ENCODE data around the gene METTL13. TPM values are rescaled to one million over a fixed set of nuclear protein-coding genes. Genes with fewer than 3 reads are reported as not detected.

The METTL13 gene
- total and polyA plus RNA-seq, 9 of the 15 experiments (the other 6 are each of a cell fraction or from before 2014, with no cell fraction given) = 18.9 to 78.9 (median 54.9) TPM

GRCh38 chr1:171809834-171810233, 28.4 kb downstream of the METTL13 start (continued):
- TF ChIP-seq HOXB6 (CRISPR knock-in tag; IDR thresholded peaks at IDR 0.05; ENCODE audit: borderline replicate concordance) = no peak
- TF ChIP-seq ARHGAP35 (IDR thresholded peaks at IDR 0.05; ENCODE audit: partially characterized antibody) = no peak
- TF ChIP-seq SREBF2 (CRISPR knock-in tag; IDR thresholded peaks at IDR 0.05) = no peak
- TF ChIP-seq HIVEP1 (CRISPR knock-in tag; IDR thresholded peaks at IDR 0.05) = no peak
- TF ChIP-seq ZNF586 (CRISPR knock-in tag; conservative IDR thresholded peaks at IDR 0.05) = no peak
- TF ChIP-seq DDX20 (tag; IDR thresholded peaks at IDR 0.05; ENCODE audit: low read depth) = no peak
- TF ChIP-seq TRIM24 (IDR thresholded peaks at IDR 0.05) = no peak
- TF ChIP-seq RBM15 (IDR thresholded peaks at IDR 0.05; ENCODE audit: insufficient read depth, low read length) = no peak
- TF ChIP-seq ZNF561 (CRISPR knock-in tag; conservative IDR thresholded peaks at IDR 0.05) = no peak
- no peak for TF ChIP-seq ZNF232 (CRISPR knock-in tag; IDR thresholded peaks at IDR 0.05)

DNA sequence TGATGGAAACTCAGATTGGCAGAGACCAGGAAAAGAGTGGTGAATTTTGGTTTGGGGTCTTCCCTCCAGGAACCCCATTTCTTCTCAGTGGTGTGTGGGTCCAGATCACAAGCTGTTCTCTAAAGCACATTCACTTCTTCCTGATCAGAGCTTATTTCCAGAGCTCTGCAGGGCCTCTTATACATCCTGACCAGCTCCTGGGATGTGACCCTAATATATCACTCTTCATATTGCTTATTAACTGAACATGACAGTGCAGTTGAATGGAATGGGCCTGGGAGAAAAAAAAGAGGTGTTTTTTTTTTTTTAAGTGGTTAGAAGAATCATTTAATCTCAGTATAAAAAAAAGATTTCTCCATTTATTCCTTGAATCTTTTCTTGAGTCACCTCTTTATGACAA, 30.2 kb downstream of the METTL13 start:
- no peaks in the 10 kb centered on the region for H3K9me1 ChIP-seq (ENCODE audit: control insufficient read depth, insufficient read depth, low read length)
- POLR2A ChIA-PET = no interaction called here
- H3K27me3 ChIP-seq (ENCODE audit: control insufficient read depth in 2 of 2, insufficient read depth in 2 of 2, low read length in 2 of 2) = no peaks in the 10 kb centered on the region
- H3K4me1 ChIP-seq (replicated peaks in 1 of 2; ENCODE audit: control insufficient read depth in 2 of 2, insufficient read depth in 2 of 2, low read length in 2 of 2) = no peaks in the 10 kb centered on the region
- H4K20me1 ChIP-seq (replicated peaks; ENCODE audit: control insufficient read depth, insufficient read depth, low read length) = no peaks in the 10 kb centered on the region
- no peak overlapping the region for H3K27ac ChIP-seq (ENCODE audit: extremely low read depth, low read depth, low read length)
- H3K9me3 ChIP-seq (replicated peaks; ENCODE audit: control insufficient read depth, insufficient read depth, low read depth, low read length) = no peaks in the 10 kb centered on the region
- no peak for FAIRE-seq
- ATAC-seq = no peak
- no TSS peak for BruUV-seq (replicated peaks)
- no peaks in the 10 kb centered on the region for H3K36me3 ChIP-seq (ENCODE audit: control insufficient read depth, insufficient read depth, low read length)
- CTCF ChIA-PET (ENCODE audit: low intra/inter-chr PET ratio) = no interaction called here
- DNase-seq (ENCODE audit: extremely low read depth in 1 of 4, low spot score in 3 of 4) = no peak
- no peak overlapping the region for H3K4me2 ChIP-seq (ENCODE audit: insufficient read depth, low read length)
- intact Hi-C loops (cut with micrococcal nuclease) (no loop called here), in situ Hi-C loops (cut with MboI) (no loop called here)
- H3K4me3 ChIP-seq = no peak overlapping the region
- H2AFZ ChIP-seq (ENCODE audit: low read depth, low read length) = no peak overlapping the region
- no peaks in the 10 kb centered on the region for H3K79me2 ChIP-seq (ENCODE audit: control insufficient read depth, insufficient read depth, low read length)
- no peak overlapping the region for H3K9ac ChIP-seq (ENCODE audit: insufficient read depth in 1 of 2, low read depth in 2 of 2, low read length in 2 of 2)
- TF ChIP-seq NCOA6 (IDR thresholded peaks at IDR 0.05) (no peak), NFRKB (IDR thresholded peaks at IDR 0.05; ENCODE audit: low read depth) (no peak), THRB (CRISPR knock-in tag; conservative IDR thresholded peaks at IDR 0.05) (no peak), TCF7 (IDR thresholded peaks at IDR 0.05; ENCODE audit: borderline replicate concordance) (no peak), ZNF830 (CRISPR knock-in tag; IDR thresholded peaks at IDR 0.05) (no peak), NONO (IDR thresholded peaks at IDR 0.05; ENCODE audit: low read depth in 2 of 2, low read length in 1 of 2) (no peak), MYBL2 (IDR thresholded peaks at IDR 0.05; ENCODE audit: low read depth) (no peak), MYBL2 (CRISPR knock-in tag; IDR thresholded peaks at IDR 0.05; ENCODE audit: borderline replicate concordance) (no peak), DACH1 (IDR thresholded peaks at IDR 0.05; ENCODE audit: partially characterized antibody) (no peak), CREB1 (IDR thresholded peaks at IDR 0.05) (no peak), CREB1 (CRISPR knock-in tag; IDR thresholded peaks at IDR 0.05) (no peak), ZBTB8A (IDR thresholded peaks at IDR 0.05; ENCODE audit: partially characterized antibody) (no peak), ZNF165 (CRISPR knock-in tag; IDR thresholded peaks at IDR 0.05; ENCODE audit: borderline replicate concordance) (no peak), EGR1 (conservative IDR thresholded peaks at IDR 0.05) (no peak), ZZZ3 (IDR thresholded peaks at IDR 0.05) (no peak)
- TF ChIP-seq, protein P1, sequence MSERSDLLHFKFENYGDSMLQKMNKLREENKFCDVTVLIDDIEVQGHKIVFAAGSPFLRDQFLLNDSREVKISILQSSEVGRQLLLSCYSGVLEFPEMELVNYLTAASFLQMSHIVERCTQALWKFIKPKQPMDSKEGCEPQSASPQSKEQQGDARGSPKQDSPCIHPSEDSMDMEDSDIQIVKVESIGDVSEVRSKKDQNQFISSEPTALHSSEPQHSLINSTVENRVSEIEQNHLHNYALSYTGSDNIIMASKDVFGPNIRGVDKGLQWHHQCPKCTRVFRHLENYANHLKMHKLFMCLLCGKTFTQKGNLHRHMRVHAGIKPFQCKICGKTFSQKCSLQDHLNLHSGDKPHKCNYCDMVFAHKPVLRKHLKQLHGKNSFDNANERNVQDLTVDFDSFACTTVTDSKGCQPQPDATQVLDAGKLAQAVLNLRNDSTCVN (CRISPR knock-in tag; IDR thresholded peaks at IDR 0.05) = no peak
